Lung microvascular endothelial cell (primary cell): ENCODE results near the gene GASK1B. TPM values are rescaled to one million over a fixed set of nuclear protein-coding genes. Genes with fewer than 3 reads are reported as not detected.

ENCODE experiments used
- DNase-seq, 2 donors: peaks; one replicate each; pipeline versions ENCODE4 v3.0.0 to v3.0.0-alpha.2; 2010; ENCODE audit warnings: low read depth in 2 of 2
- total RNA-seq: library from RNA; depleted of rRNA; stranded (reverse); fragments of >200 nt; gene quantifications from 2 replicates; pipeline ENCODE4 v1.2.1, GENCODE V29; 2014

GASK1B gene
- total RNA-seq, result 32.7 and 57.8 TPM in 2 replicates

GRCh38 chr4:158172261-158173258 is at the start of gene GASK1B:
TSS of gene GASK1B (minus strand) at chr4:158173025. CDS start at chr4:158171375, 1,650 bp downstream.
- peak; percentile 77 to 78 for DNase-seq

- no peak for DNase-seq
Observed at GRCh38 chr4:158219623-158220022, 46.8 kb upstream of the GASK1B start.

- no peak for DNase-seq
Observed at GRCh38 chr4:158217763-158218162, 44.9 kb upstream of the GASK1B start.

- DNase-seq, result no peak
Observed at GRCh38 chr4:158214856-158215255, 42.0 kb upstream of the GASK1B start.

GRCh38 chr4:158213466-158213865 is 40.6 kb upstream of the GASK1B start:
- no peak for DNase-seq

- peak; percentile 4 to 10 for DNase-seq
Observed at GRCh38 chr4:158211222-158211621, 38.4 kb upstream of the GASK1B start.

GRCh38 chr4:158209825-158210807 is 37.3 kb upstream of the GASK1B start, which contains the start of gene TMEM144:
TSS of gene TMEM144 (plus strand) at chr4:158210486. CDS start at chr4:158212668, 2,182 bp downstream.
- DNase-seq, result peak; percentile 82 to 92

GRCh38 chr4:158208963-158209640 is 36.3 kb upstream of the GASK1B start:
- DNase-seq, result no peak

GRCh38 chr4:158203929-158204328 is 31.1 kb upstream of the GASK1B start:
- DNase-seq, result no peak

- no peak for DNase-seq
Observed at GRCh38 chr4:158203436-158203835, 30.6 kb upstream of the GASK1B start.

- DNase-seq, result no peak
Observed at GRCh38 chr4:158202481-158202880, 29.7 kb upstream of the GASK1B start.

GRCh38 chr4:158201876-158202275 is 29.1 kb upstream of the GASK1B start:
- no peak for DNase-seq

GRCh38 chr4:158201322-158201721 is 28.5 kb upstream of the GASK1B start:
- no peak for DNase-seq

- DNase-seq, result no peak
Observed at GRCh38 chr4:158200214-158200613, 27.4 kb upstream of the GASK1B start.

- no peak for DNase-seq
Observed at GRCh38 chr4:158197194-158197776, 24.5 kb upstream of the GASK1B start.

- DNase-seq, result no peak
Observed at GRCh38 chr4:158195297-158195696, 22.5 kb upstream of the GASK1B start.

GRCh38 chr4:158193171-158193749 is 20.4 kb upstream of the GASK1B start:
- peak; percentile 47 to 59 for DNase-seq

- DNase-seq, result no peak
Observed at GRCh38 chr4:158192439-158193158, 19.8 kb upstream of the GASK1B start.

GRCh38 chr4:158190718-158191117 is 17.9 kb upstream of the GASK1B start:
- DNase-seq, result no peak

GRCh38 chr4:158189422-158189821 is 16.6 kb upstream of the GASK1B start:
- no peak for DNase-seq
